ENCODE measurements around the gene CTNNA3.
"Not testable (repeated sequence)": the region's sequence is repeated elsewhere in the genome, so short reads cannot be mapped to it uniquely, and the experiment has no call there.

Gene CTNNA3

DNA sequence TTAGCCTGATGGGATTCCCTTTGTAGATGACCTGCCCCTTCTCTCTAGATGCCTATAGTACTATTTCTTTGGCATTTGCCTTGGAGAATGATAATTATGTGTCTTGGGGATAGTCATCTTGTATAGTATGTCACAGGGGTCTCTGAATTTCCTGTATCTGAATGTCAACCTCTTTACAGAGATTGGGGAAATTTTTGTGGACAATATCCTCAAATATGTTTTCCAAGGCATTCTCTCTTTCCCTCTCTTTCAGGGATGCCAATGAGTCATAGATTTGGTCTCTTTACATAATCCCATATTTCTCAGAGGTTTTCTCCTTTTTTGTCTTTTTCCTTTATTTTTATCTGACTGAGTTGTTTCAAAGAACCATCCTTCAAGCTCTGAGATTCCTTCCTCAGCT, 99.4 kb downstream of the CTNNA3 start:
- Histone ChIP-seq H3K4me3 (ENCODE audit: low read length) (no peak overlapping the region), H3K4me1 (ENCODE audit: control insufficient read depth, insufficient read depth, low read length) (peaks cover 1% of the 10 kb centered on the region), H3K27me3 (ENCODE audit: control insufficient read depth, insufficient read depth, low read length) (no peaks in the 10 kb centered on the region), H3K9me3 (replicated peaks; ENCODE audit: low read length) (no peaks in the 10 kb centered on the region), H3K4me2 (ENCODE audit: low read length) (no peak overlapping the region), H3K9ac (ENCODE audit: low read depth, low read length) (no peak overlapping the region), H3K36me3 (ENCODE audit: insufficient read depth, low read length) (no peaks in the 10 kb centered on the region)

GRCh38 chr10:67587771-67588170, 108.2 kb downstream of the CTNNA3 start:
- no peaks in the 10 kb centered on the region for H3K9me3 ChIP-seq (replicated peaks; ENCODE audit: low read length)
- no peak overlapping the region for H3K9ac ChIP-seq (ENCODE audit: low read depth, low read length)
- H3K27me3 ChIP-seq (ENCODE audit: control insufficient read depth, insufficient read depth, low read length), result no peaks in the 10 kb centered on the region
- H3K4me1 ChIP-seq (ENCODE audit: control insufficient read depth, insufficient read depth, low read length), result no peaks in the 10 kb centered on the region
- no peak overlapping the region for H3K4me3 ChIP-seq (ENCODE audit: low read length)
- no peaks in the 10 kb centered on the region for H3K36me3 ChIP-seq (ENCODE audit: insufficient read depth, low read length)
- H3K4me2 ChIP-seq (ENCODE audit: low read length), result no peak overlapping the region

DNA sequence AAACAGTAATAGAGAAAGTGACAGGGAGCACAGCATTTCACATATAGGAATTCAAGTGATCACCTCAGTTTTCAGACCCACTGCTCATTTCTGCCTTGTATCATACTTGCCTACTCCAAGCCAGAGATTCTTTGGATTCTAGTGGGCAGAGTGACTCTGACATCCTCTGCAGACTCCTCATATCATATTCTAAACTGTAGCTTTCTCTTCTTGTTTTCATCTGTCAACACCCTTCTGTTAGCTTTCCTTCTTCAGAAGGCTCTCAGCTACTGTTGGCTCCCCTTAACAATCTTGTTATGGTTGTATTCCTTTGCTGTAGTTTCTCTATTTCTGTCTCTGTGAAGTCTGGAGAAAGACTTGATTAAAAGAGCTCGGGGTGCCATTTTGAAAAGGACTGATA, 120.5 kb downstream of the CTNNA3 start:
- H3K9me3 ChIP-seq (replicated peaks; ENCODE audit: low read length), result no peaks in the 10 kb centered on the region
- no peaks in the 10 kb centered on the region for H3K4me1 ChIP-seq (ENCODE audit: control insufficient read depth, insufficient read depth, low read length)
- no peak overlapping the region for H3K9ac ChIP-seq (ENCODE audit: low read depth, low read length)
- H3K4me3 ChIP-seq (ENCODE audit: low read length), result no peak overlapping the region
- no peak overlapping the region for H3K4me2 ChIP-seq (ENCODE audit: low read length)
- H3K27me3 ChIP-seq (ENCODE audit: control insufficient read depth, insufficient read depth, low read length), result no peaks in the 10 kb centered on the region
- H3K36me3 ChIP-seq (ENCODE audit: insufficient read depth, low read length), result no peaks in the 10 kb centered on the region

DNA sequence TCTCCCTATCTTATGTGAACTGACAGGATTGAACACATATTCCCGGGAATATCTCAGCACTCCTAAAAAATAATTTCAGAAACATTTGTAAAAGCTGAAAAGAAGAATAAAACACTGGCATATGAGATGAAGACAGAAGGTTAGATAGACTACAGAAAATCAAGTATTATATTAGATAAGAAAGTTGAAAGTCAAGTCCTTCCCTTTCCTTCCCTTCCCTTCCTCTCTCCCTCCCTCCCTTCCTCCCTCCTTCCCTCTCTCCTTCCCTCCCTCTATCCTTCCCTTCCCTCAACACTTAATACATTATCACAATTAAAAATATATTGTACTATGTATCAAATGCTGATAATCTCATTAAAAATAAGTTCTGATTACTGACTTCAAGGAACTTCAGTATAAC, 122.5 kb downstream of the CTNNA3 start:
- Histone ChIP-seq H3K27me3 (ENCODE audit: control insufficient read depth, insufficient read depth, low read length) (no peaks in the 10 kb centered on the region), H3K36me3 (ENCODE audit: insufficient read depth, low read length) (no peaks in the 10 kb centered on the region), H3K9me3 (replicated peaks; ENCODE audit: low read length) (no peaks in the 10 kb centered on the region), H3K4me1 (ENCODE audit: control insufficient read depth, insufficient read depth, low read length) (no peaks in the 10 kb centered on the region), H3K4me3 (ENCODE audit: low read length) (no peak overlapping the region), H3K9ac (ENCODE audit: low read depth, low read length) (no peak overlapping the region), H3K4me2 (ENCODE audit: low read length) (no peak overlapping the region)

DNA sequence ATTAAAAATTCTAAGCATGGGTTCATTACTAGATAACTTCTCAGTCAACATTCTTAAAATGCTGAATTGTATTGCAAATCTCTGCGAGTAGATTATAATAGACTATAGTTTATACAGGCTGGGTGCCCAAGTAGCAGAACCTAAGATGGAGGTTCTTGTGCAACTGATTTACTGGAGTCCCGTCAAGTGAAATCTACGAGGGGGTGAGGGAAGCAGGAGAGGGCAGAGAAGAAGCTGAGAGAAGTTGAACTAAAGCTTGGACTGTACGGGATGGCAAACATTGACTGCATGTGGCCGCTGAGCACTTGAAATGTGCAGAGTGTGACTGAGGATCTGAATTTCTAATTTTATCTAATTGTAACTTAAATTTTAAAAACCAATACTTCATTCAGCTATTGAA, 124.5 kb downstream of the CTNNA3 start:
- H3K9ac ChIP-seq (ENCODE audit: low read depth, low read length), result no peak overlapping the region
- no peaks in the 10 kb centered on the region for H3K36me3 ChIP-seq (ENCODE audit: insufficient read depth, low read length)
- H3K9me3 ChIP-seq (replicated peaks; ENCODE audit: low read length), result no peaks in the 10 kb centered on the region
- H3K4me1 ChIP-seq (ENCODE audit: control insufficient read depth, insufficient read depth, low read length), result no peaks in the 10 kb centered on the region
- no peak overlapping the region for H3K4me2 ChIP-seq (ENCODE audit: low read length)
- H3K4me3 ChIP-seq (ENCODE audit: low read length), result no peak overlapping the region
- no peaks in the 10 kb centered on the region for H3K27me3 ChIP-seq (ENCODE audit: control insufficient read depth, insufficient read depth, low read length)

DNA sequence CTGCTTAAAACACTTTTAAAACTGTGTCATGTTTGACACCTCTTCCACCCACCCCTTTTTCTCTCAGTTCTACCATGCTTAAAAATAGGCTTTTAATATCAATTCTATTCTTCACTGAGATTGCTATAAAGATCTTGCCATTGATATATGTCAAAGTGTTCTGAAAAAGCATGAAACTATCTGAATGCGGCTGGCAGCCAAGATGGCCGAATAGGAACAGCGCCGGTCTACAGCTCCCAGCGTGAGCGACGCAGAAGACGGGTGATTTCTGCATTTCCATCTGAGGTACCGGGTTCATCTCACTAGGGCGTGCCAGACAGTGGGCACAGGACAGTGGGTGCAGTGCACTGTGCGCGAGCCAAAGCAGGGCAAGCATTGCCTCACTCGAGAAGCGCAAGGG, 137.7 kb downstream of the CTNNA3 start:
- H3K9ac ChIP-seq (ENCODE audit: low read depth, low read length); H3K36me3 ChIP-seq (ENCODE audit: insufficient read depth, low read length); H3K27me3 ChIP-seq (ENCODE audit: control insufficient read depth, insufficient read depth, low read length); H3K4me1 ChIP-seq (ENCODE audit: control insufficient read depth, insufficient read depth, low read length); H3K4me2 ChIP-seq (ENCODE audit: low read length); H3K9me3 ChIP-seq (replicated peaks; ENCODE audit: low read length); H3K4me3 ChIP-seq (ENCODE audit: low read length): not testable (repeated sequence)

DNA sequence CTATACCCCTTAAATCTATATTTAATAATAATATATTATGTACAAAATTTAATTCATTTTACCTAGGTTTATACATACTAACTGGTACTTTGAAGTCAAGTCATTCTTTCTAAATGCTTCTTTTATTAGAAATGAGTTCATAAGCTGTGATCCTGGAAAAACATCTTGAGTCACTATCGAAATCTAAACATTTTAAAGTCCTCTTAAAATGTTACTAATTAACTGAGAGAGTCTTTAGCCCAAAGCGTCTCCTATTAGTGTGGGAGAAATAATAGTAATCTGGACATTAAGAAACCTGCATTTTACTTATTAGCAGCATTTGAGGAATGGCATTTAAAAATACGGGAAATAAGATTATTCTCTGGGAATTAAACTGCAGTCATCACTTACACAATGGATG, 142.7 kb downstream of the CTNNA3 start:
- Histone ChIP-seq H3K9ac (ENCODE audit: low read depth, low read length) (no peak overlapping the region), H3K4me1 (ENCODE audit: control insufficient read depth, insufficient read depth, low read length) (no peaks in the 10 kb centered on the region), H3K4me2 (ENCODE audit: low read length) (no peak overlapping the region), H3K27me3 (ENCODE audit: control insufficient read depth, insufficient read depth, low read length) (no peaks in the 10 kb centered on the region), H3K4me3 (ENCODE audit: low read length) (no peak overlapping the region), H3K9me3 (replicated peaks; ENCODE audit: low read length) (no peaks in the 10 kb centered on the region), H3K36me3 (ENCODE audit: insufficient read depth, low read length) (no peaks in the 10 kb centered on the region)

DNA sequence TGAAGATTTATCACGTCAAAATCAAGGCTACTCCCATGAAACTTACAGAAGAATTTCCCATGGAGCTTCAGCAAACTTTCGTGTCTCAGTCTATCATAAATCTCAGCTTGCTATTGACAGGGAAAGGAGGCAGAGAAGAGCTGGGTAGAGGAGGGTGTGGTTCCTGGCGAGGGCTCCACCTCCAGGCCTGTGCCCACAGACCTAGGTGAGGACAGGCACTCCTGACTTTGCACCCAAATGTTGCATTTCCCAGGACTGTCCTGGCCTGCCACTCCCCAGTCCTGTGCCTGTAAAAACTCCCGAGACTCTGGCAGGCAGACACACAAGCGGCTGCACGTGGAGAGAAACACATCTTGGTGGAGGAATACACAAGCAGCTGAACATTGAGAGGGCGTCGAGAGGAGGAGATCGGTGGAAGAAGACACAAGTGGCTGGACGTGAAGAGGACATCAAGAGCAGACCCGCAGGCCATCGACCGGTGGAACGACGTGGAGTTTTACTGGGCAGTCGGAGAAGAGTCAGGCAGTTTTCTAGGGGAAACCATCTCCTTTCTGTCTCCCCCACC, 145.1 kb downstream of the CTNNA3 start:
- no peaks in the 10 kb centered on the region for H3K4me1 ChIP-seq (ENCODE audit: control insufficient read depth, insufficient read depth, low read length)
- no peak overlapping the region for H3K9ac ChIP-seq (ENCODE audit: low read depth, low read length)
- no peak overlapping the region for H3K4me3 ChIP-seq (ENCODE audit: low read length)
- H3K4me2 ChIP-seq (ENCODE audit: low read length), result no peak overlapping the region
- H3K27me3 ChIP-seq (ENCODE audit: control insufficient read depth, insufficient read depth, low read length), result no peaks in the 10 kb centered on the region
- H3K36me3 ChIP-seq (ENCODE audit: insufficient read depth, low read length), result no peaks in the 10 kb centered on the region
- H3K9me3 ChIP-seq (replicated peaks; ENCODE audit: low read length), result no peaks in the 10 kb centered on the region

DNA sequence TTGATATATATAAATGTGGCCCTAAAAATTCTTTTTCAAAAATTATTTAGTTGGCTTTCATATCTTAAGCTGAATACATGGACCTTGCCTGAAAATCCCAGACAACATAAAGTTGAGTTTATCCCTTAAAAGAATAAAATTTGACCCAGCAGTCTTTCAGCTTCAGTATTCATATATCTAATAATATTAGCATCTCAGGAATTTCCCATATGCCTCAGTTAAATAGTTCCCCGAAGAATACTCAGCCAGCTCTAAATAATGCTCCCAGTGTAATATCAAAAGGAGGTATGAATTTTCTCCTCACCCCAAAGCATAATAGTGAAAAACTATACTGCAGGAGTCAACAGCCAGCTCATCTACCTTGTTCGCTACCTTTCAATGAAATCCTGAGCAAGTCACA, 145.9 kb downstream of the CTNNA3 start:
- Histone ChIP-seq H3K9ac (ENCODE audit: low read depth, low read length) (no peak overlapping the region), H3K9me3 (replicated peaks; ENCODE audit: low read length) (no peaks in the 10 kb centered on the region), H3K36me3 (ENCODE audit: insufficient read depth, low read length) (no peaks in the 10 kb centered on the region), H3K4me3 (ENCODE audit: low read length) (no peak overlapping the region), H3K4me2 (ENCODE audit: low read length) (no peak overlapping the region), H3K4me1 (ENCODE audit: control insufficient read depth, insufficient read depth, low read length) (no peaks in the 10 kb centered on the region), H3K27me3 (ENCODE audit: control insufficient read depth, insufficient read depth, low read length) (no peaks in the 10 kb centered on the region)

GRCh38 chr10:67549390-67549789, 146.6 kb downstream of the CTNNA3 start:
- Histone ChIP-seq H3K9me3 (replicated peaks; ENCODE audit: low read length) (no peaks in the 10 kb centered on the region), H3K27me3 (ENCODE audit: control insufficient read depth, insufficient read depth, low read length) (no peaks in the 10 kb centered on the region), H3K4me3 (ENCODE audit: low read length) (no peak overlapping the region), H3K9ac (ENCODE audit: low read depth, low read length) (no peak overlapping the region), H3K4me1 (ENCODE audit: control insufficient read depth, insufficient read depth, low read length) (no peaks in the 10 kb centered on the region), H3K36me3 (ENCODE audit: insufficient read depth, low read length) (no peaks in the 10 kb centered on the region), H3K4me2 (ENCODE audit: low read length) (peak overlapping the region; percentile 48)

- no peaks in the 10 kb centered on the region for H3K4me1 ChIP-seq (ENCODE audit: control insufficient read depth, insufficient read depth, low read length)
- no peak overlapping the region for H3K4me3 ChIP-seq (ENCODE audit: low read length)
- H3K9ac ChIP-seq (ENCODE audit: low read depth, low read length), result no peak overlapping the region
- H3K4me2 ChIP-seq (ENCODE audit: low read length), result no peak overlapping the region
- H3K36me3 ChIP-seq (ENCODE audit: insufficient read depth, low read length), result no peaks in the 10 kb centered on the region
- no peaks in the 10 kb centered on the region for H3K9me3 ChIP-seq (replicated peaks; ENCODE audit: low read length)
- H3K27me3 ChIP-seq (ENCODE audit: control insufficient read depth, insufficient read depth, low read length), result peaks cover 3% of the 10 kb centered on the region
Observed at GRCh38 chr10:67541411-67541810, 154.6 kb downstream of the CTNNA3 start.

DNA sequence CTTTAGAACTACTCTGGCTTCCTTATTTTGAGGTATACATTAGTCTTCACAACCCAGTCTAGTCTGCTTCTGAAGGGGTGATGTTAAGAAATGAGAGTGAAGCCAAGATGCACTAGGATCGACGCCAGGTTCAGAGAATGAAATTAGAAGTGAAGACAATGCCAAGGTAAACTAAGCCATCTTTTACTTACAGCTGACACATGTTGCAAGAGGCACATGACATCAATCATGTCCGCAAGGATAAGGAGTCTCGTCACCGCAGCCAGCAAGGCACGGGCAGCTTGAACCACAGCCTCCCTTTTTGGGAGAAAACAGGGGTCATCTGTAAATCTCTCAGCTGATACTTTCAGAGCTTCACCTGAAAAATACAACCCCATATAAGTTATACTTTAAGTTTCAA, 156.7 kb downstream of the CTNNA3 start:
- H3K36me3 ChIP-seq (ENCODE audit: insufficient read depth, low read length), result no peaks in the 10 kb centered on the region
- H3K9me3 ChIP-seq (replicated peaks; ENCODE audit: low read length), result no peaks in the 10 kb centered on the region
- H3K9ac ChIP-seq (ENCODE audit: low read depth, low read length), result no peak overlapping the region
- no peak overlapping the region for H3K4me3 ChIP-seq (ENCODE audit: low read length)
- peaks cover 13% of the 10 kb centered on the region for H3K27me3 ChIP-seq (ENCODE audit: control insufficient read depth, insufficient read depth, low read length)
- H3K4me2 ChIP-seq (ENCODE audit: low read length), result no peak overlapping the region
- no peaks in the 10 kb centered on the region for H3K4me1 ChIP-seq (ENCODE audit: control insufficient read depth, insufficient read depth, low read length)

Measured in skeletal muscle satellite cell (primary cell).